ENCODE results near the gene RASAL2.
A peak's percentile ranks its signal among the peaks of the same experiment; 100 is the strongest.
"Not testable (repeated sequence)": the region's sequence is repeated elsewhere in the genome, so short reads cannot be mapped to it uniquely, and the experiment has no call there.

RASAL2 gene

GRCh38 chr1:178354816-178355215, 260.9 kb downstream of the RASAL2 start:
- no peak for DNase-seq

- DNase-seq, result no peak
Observed at GRCh38 chr1:178356299-178356698, 262.4 kb downstream of the RASAL2 start.

- DNase-seq, result no peak
Observed at GRCh38 chr1:178358456-178358855, 264.6 kb downstream of the RASAL2 start.

GRCh38 chr1:178360421-178360820, 266.5 kb downstream of the RASAL2 start:
- no peak for DNase-seq

- no peak for DNase-seq
Observed at GRCh38 chr1:178361847-178362246, 267.9 kb downstream of the RASAL2 start.

- DNase-seq, result no peak
Observed at GRCh38 chr1:178362747-178363146, 268.8 kb downstream of the RASAL2 start.

GRCh38 chr1:178364782-178365181, 270.9 kb downstream of the RASAL2 start:
- DNase-seq, result no peak

GRCh38 chr1:178367151-178367550, 273.2 kb downstream of the RASAL2 start:
- no peak for DNase-seq

GRCh38 chr1:178368208-178368607, 274.3 kb downstream of the RASAL2 start:
- DNase-seq, result no peak

- DNase-seq, result no peak
Observed at GRCh38 chr1:178371235-178371634, 277.3 kb downstream of the RASAL2 start.

- DNase-seq, result no peak
Observed at GRCh38 chr1:178371933-178372388, 278.1 kb downstream of the RASAL2 start.

GRCh38 chr1:178374016-178374415, 280.1 kb downstream of the RASAL2 start:
- no peak for DNase-seq

- DNase-seq, result no peak
Observed at GRCh38 chr1:178376008-178376407, 282.1 kb downstream of the RASAL2 start.

- DNase-seq, result no peak
Observed at GRCh38 chr1:178379807-178380206, 285.9 kb downstream of the RASAL2 start.

GRCh38 chr1:178382372-178382771, 288.5 kb downstream of the RASAL2 start:
- DNase-seq, result no peak

GRCh38 chr1:178385662-178386061, 291.8 kb downstream of the RASAL2 start:
- no peak for DNase-seq

- no peak for DNase-seq
Observed at GRCh38 chr1:178388418-178389145, 294.7 kb downstream of the RASAL2 start.

- DNase-seq, result no peak
Observed at GRCh38 chr1:178389441-178389840, 295.5 kb downstream of the RASAL2 start.

- DNase-seq, result not testable (repeated sequence)
Observed at GRCh38 chr1:178390280-178390679, 296.4 kb downstream of the RASAL2 start.

- DNase-seq, result peak; percentile 56
Observed at GRCh38 chr1:178393370-178393769, 299.5 kb downstream of the RASAL2 start.

GRCh38 chr1:178396789-178397188, 302.9 kb downstream of the RASAL2 start:
- no peak for DNase-seq

GRCh38 chr1:178397678-178398077, 303.8 kb downstream of the RASAL2 start:
- no peak for DNase-seq

- DNase-seq, result no peak
Observed at GRCh38 chr1:178399177-178399728, 305.3 kb downstream of the RASAL2 start.

GRCh38 chr1:178405137-178405536, 311.2 kb downstream of the RASAL2 start:
- no peak for DNase-seq

- DNase-seq, result no peak
Observed at GRCh38 chr1:178407215-178407614, 313.3 kb downstream of the RASAL2 start.
